GM21390 (cell line): ENCODE results near the gene APOD.

Experiments used
- ATAC-seq: cut with Tn5 transposase; IDR thresholded peaks from one replicate; pipeline ENCODE4 v1.9.1; 2021; ENCODE audit not compliant: unreplicated experiment

The APOD gene

GRCh38 chr3:195555110-195555509 lies 28.6 kb downstream of the APOD start:
- ATAC-seq = no peak

DNA sequence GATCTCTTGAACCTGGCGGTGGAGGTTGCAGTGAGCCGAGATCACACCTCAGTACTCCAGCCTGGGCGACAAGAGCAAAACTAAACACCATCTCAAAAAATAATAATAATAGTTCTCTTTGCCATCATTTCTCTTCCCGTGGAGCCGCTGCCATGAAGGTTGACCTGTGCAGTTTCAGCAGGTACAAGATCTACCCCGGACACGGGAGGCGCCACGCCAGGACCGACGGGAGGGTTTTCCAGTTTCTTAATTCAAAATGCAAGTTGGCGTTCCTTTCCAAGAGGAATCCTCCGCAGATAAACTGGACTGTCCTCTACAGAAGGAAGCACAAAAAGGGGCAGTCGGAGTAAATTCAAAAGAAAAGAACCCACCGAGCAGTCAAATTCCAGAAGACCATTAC lies 29.3 kb downstream of the APOD start:
- no peak for ATAC-seq

- ATAC-seq = no peak
Measured at GRCh38 chr3:195553268-195553667, 30.5 kb downstream of the APOD start.

DNA sequence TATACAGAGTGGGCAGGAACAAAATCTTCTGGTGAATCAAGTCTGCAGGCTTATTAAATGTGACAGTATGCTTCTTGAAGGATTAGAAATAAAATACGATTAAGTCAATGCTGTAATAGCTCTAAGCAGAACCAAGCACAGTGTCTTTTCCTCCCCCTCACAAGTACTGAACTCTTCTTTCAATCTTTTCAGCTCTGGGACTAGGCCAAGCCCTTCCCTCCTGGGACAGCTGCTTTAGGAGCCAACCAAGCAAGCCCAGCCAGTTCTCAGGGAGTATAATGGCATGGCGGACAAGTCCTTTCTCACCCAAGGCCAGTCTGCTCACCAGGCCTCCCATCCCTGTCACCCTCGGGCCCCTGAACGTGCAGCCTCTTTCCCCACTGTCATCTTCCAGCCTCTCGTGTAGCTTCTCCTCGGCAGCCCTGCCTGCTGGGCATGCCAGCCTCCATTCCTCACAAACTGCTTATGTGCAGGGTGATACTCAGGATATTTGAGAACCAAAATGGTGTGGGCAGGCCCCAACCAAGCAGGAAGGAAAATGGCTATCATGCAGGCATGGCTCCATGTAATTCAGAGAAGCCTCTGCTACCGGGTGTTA lies 32.3 kb downstream of the APOD start:
- no peak for ATAC-seq

GRCh38 chr3:195550723-195551122 lies 33.0 kb downstream of the APOD start:
- ATAC-seq = no peak

GRCh38 chr3:195549931-195550519 lies 33.7 kb downstream of the APOD start:
- ATAC-seq = peak; percentile 63

- no peak for ATAC-seq
Measured at GRCh38 chr3:195548987-195549386, 34.8 kb downstream of the APOD start.

DNA sequence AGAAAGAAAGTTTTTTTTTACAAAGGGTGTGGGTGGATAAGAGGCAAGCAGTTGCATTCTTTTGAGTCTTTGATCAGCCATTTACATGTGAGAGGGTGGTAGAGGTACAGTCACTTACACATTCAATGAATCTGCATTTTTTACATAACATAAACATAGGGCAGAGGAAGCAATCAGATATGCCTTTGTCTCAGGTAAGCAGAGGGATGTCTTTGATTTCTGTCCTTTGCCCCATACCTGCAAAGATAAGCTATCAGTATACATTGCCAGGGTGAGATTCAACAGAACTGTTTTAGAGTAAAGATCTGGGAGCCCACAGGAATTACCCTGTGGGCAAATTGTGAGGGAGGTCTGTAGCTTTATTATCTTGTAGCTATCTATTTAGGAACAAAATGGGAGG lies 35.2 kb downstream of the APOD start:
- no peak for ATAC-seq

- ATAC-seq = no peak
Measured at GRCh38 chr3:195548006-195548405, 35.7 kb downstream of the APOD start.

DNA sequence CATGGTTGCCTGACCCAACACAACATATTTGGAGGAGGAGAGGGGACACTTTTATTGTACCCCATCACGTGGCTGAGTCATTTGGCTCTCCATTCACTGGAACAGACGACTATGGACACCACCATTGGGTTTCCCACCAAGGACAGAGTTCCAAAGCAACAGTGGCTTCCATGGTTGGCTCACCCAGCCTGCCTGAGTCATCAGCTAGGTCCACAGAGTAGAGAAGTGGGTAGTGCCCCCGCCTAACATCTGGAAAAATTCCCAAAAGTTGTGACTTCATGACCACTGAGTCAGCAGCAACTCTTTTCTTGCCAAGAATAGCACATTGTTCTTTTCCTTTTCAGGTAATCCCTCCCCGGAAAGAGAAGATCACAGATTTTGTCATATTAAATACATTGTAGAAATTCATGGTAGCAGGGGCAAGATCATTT lies 37.6 kb downstream of the APOD start:
- no peak for ATAC-seq

- ATAC-seq = no peak
Measured at GRCh38 chr3:195544634-195545033, 39.1 kb downstream of the APOD start.

GRCh38 chr3:195544230-195544536 lies 39.6 kb downstream of the APOD start:
- no peak for ATAC-seq

DNA sequence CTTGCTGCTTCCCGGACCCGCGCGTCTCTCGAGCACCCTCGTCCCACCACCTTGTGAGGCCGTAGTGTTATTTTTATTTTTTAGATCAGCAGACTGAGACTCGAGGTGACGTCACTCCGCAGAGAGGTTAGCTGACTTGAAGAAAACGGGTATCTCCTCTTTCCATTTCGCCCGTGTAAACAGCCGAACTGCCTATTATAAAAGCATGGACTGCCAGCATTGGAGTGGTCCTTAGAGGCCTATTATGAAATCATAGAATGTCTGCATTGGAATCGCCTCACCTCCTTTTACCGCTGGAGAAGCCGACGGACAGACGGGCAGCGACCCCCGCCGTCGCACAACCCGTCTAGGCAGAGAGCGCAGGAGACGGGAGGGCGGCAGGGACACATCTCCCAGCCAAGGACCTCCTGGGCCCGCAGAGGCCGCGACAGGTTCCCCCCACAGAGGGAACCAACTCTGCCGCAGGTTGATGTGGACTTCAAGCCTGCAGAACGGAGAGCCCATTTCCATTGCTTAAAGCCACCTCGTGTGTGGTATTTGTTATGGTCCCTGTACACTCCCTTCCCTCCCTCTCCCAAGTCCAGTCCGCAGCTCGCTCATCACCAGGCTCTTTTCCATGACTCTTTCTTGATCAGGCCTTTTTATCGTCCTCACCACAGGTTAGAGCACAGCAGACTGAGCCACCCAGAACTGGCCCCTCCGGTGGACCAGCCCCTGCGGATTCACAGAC lies 40.1 kb downstream of the APOD start:
- ATAC-seq = no peak

- peak; percentile 68 for ATAC-seq
Measured at GRCh38 chr3:195542698-195543499, 40.8 kb downstream of the APOD start, which contains the start of gene PPP1R2. Gene PPP1R2, minus strand, starts transcription at chr3:195543325. Its CDS starts 300 bp downstream, at chr3:195543025.

DNA sequence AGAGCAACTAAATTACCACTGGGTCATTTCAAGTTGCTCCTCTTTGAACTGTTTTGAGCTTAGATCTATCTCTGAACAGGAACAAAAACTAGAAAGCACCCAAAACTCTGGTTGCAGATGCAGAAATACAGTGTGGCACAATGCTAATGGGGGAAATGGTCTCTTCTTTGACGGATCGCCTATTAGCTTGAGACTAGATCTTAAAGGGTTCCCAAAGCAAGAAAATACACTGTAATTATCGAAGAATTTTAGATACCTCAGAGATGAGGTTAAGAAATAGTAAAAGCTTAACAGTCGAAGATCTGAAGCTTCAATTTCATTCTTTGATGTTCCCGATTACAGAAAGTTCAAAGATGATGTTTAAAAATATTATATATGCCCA lies 41.4 kb downstream of the APOD start:
- ATAC-seq = no peak

DNA sequence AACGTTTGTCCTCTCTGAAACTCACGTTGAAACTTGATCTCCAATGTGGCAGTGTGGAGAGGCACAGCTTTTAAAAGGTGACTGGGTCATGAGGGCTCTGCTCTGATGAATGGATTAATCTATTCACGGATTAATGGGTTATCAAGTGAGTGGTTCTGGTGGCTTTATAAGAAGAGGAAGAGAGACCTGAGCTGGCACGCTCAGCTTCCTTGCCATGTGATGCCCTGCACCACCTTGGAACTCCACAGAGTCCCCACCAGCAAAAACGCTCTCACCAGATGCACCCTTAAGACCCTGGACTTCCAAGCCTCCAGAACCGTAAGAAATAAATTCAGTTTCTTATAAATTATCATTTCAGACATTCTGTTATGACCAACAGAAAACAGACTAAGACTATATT lies 43.2 kb downstream of the APOD start:
- no peak for ATAC-seq

- ATAC-seq = no peak
Measured at GRCh38 chr3:195540027-195540426, 43.7 kb downstream of the APOD start.

DNA sequence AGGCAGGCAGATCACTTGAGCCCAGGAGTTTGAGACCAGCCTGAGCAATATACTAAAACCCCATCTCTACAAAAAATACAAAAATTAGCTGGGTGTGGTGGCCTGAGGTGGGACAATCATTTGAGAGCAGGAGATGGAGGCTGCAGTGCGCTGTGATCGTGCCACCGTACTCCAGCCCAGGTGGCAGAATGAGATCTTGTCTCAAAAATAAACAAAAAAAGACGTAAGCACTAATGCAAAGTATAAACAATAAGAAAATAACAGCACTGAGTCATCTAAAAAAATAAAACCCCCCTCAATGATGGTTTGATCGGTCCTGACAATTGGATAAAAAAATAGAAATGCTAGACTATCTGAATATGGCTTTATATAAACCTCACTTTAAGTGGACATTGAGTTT lies 44.3 kb downstream of the APOD start:
- no peak for ATAC-seq

- peak; percentile 60 for ATAC-seq
Measured at GRCh38 chr3:195537995-195538394, 45.7 kb downstream of the APOD start.

- ATAC-seq = no peak
Measured at GRCh38 chr3:195535293-195535692, 48.4 kb downstream of the APOD start.

DNA sequence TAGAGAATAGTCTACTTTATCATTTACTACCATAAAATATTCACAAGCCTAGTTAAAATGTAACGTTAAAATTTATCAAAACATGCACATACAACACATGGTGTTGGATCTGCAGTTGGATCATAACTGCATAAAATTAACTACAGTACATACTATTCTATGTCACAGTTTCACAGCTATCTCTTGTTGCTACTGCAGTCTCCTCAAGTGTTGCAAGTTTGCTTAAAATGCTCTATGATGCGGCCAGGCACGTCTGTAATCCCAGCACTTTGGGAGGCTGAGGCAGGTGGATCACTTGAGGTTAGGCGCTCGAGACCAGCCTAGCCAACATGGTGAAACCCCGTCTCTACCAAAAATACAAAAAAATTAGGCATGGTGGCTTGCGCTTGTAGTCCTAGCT lies 50.9 kb downstream of the APOD start:
- ATAC-seq = no peak

- ATAC-seq = no peak
Measured at GRCh38 chr3:195532345-195532744, 51.4 kb downstream of the APOD start.
